WTC11 (cell line): Measurements from ENCODE around the gene TTK. TPM values are rescaled to one million over a fixed set of nuclear protein-coding genes. Genes with fewer than 3 reads are reported as not detected.

Source experiments
- ATAC-seq: fragments of 200-7000 bp; cut with Tn5 transposase; 2 replicates; pipeline ENCODE4 v1.10.0; 2021; ENCODE audit warnings: mild to moderate bottlenecking, moderate library complexity
- CTCF ChIA-PET: fragments of 300-600 bp; sonication (Branson Sonifier 250); formaldehyde crosslinking; loops from one replicate; lab custom pipeline; 2021; ENCODE audit warnings: antibody characterized with exemption; lab: Charles Lee
- POLR2A ChIA-PET: fragments of 350-600 bp; sonication (Branson Sonifier 250); formaldehyde crosslinking; loops from one replicate; lab custom pipeline; 2021; ENCODE audit warnings: antibody characterized with exemption; lab: Charles Lee
- DNase-seq: peaks from one replicate; pipeline ENCODE4 v3.0.0; 2021; ENCODE audit warnings: low spot score
- H3K27ac Mint-ChIP-seq: 2 replicates; pipeline ENCODE4 v1.8.0; 2021; ENCODE audit warnings: mixed read lengths
- H3K27me3 Mint-ChIP-seq: 2 replicates; pipeline ENCODE4 v1.8.0; 2021; ENCODE audit warnings: low read depth, mild to moderate bottlenecking, moderate library complexity, mixed read lengths
- H3K36me3 Mint-ChIP-seq: 2 replicates; pipeline ENCODE4 v1.8.0; 2021; ENCODE audit warnings: mixed read lengths
- H3K4me1 Mint-ChIP-seq: 2 replicates; pipeline ENCODE4 v1.8.0; 2022; ENCODE audit warnings: mixed read lengths
- H3K4me3 Mint-ChIP-seq: 2 replicates; pipeline ENCODE4 v1.8.0; 2021; ENCODE audit warnings: mild to moderate bottlenecking, moderate library complexity, mixed read lengths
- H3K9me3 Mint-ChIP-seq: 2 replicates; pipeline ENCODE4 v1.8.0; 2021; ENCODE audit warnings: mixed read lengths
- ATF1 ChIP-seq: sonication (generic); formaldehyde crosslinking; IDR thresholded peaks from 2 replicates; pipeline ENCODE4 v1.8.1; 2023; ENCODE audit warnings: mild to moderate bottlenecking, moderate library complexity, missing genetic modification reagents
- CREM ChIP-seq: sonication (generic); formaldehyde crosslinking; IDR thresholded peaks from 2 replicates; pipeline ENCODE4 v1.8.1; 2022; ENCODE audit warnings: mild to moderate bottlenecking, missing genetic modification reagents, moderate library complexity
- GABPB1 ChIP-seq: sonication (generic); formaldehyde crosslinking; IDR thresholded peaks from 2 replicates; pipeline ENCODE4 v1.8.1; 2023; ENCODE audit warnings: mild to moderate bottlenecking, missing genetic modification reagents
- IRF2 ChIP-seq: sonication (generic); formaldehyde crosslinking; IDR thresholded peaks from 2 replicates; pipeline ENCODE4 v1.8.0; 2022; ENCODE audit warnings: low read depth, missing genetic modification reagents, borderline replicate concordance
- MYBL2 ChIP-seq: sonication (generic); formaldehyde crosslinking; IDR thresholded peaks from 2 replicates; pipeline ENCODE4 v1.8.1; 2023; ENCODE audit warnings: mild to moderate bottlenecking, moderate library complexity, missing genetic modification reagents
- NFYB ChIP-seq: sonication (generic); formaldehyde crosslinking; conservative IDR thresholded peaks from 2 replicates; pipeline ENCODE4 v1.8.0; 2022; ENCODE audit warnings: low read depth, missing genetic modification reagents
- NR1H2 ChIP-seq: sonication (generic); formaldehyde crosslinking; IDR thresholded peaks from 2 replicates; pipeline ENCODE4 v1.9.0; 2021; ENCODE audit warnings: mild to moderate bottlenecking, moderate library complexity, missing genetic modification reagents
- SP1 ChIP-seq: sonication (generic); formaldehyde crosslinking; conservative IDR thresholded peaks from 2 replicates; pipeline ENCODE4 v1.8.1; 2022; ENCODE audit warnings: missing genetic modification reagents
- ZBTB21 ChIP-seq: sonication (generic); formaldehyde crosslinking; IDR thresholded peaks from 2 replicates; pipeline ENCODE4 v1.8.1; 2023; ENCODE audit warnings: mild to moderate bottlenecking, missing genetic modification reagents, borderline replicate concordance
- ZNF416 ChIP-seq: fragments of 250-450 bp; sonication (Bioruptor Pico); IDR thresholded peaks from 2 replicates; pipeline ENCODE4 v1.9.0; 2021; ENCODE audit warnings: mild to moderate bottlenecking, inconsistent platforms
- ZNF423 ChIP-seq: fragments of 250-450 bp; sonication (Bioruptor Pico); IDR thresholded peaks from 2 replicates; pipeline ENCODE4 v2.1.2; 2022; ENCODE audit warnings: mild to moderate bottlenecking, moderate library complexity
- total RNA-seq: library from RNA; stranded (reverse); gene quantifications from 3 replicates; pipeline ENCODE4 v1.2.3, GENCODE V29; 2021
- TF ChIP-seq, protein P1 (sequence below): fragments of 250-450 bp; sonication (Bioruptor Pico); IDR thresholded peaks from 2 replicates; pipeline ENCODE4 v1.9.0; 2021; ENCODE audit warnings: mild to moderate bottlenecking
- TF ChIP-seq, protein P2 (sequence below): sonication (generic); formaldehyde crosslinking; IDR thresholded peaks from 2 replicates; pipeline ENCODE4 v1.8.0; 2022; ENCODE audit warnings: missing genetic modification reagents
- TF ChIP-seq, protein P3 (sequence below): fragments of 250-450 bp; sonication (Bioruptor Pico); IDR thresholded peaks from 2 replicates; pipeline ENCODE4 v2.1.2; 2022; ENCODE audit warnings: mild to moderate bottlenecking, moderate library complexity
- TF ChIP-seq, protein P4 (sequence below): fragments of 200-600 bp; IDR thresholded peaks from 2 replicates; pipeline ENCODE4 v1.8.0; 2022; ENCODE audit warnings: antibody characterized with exemption
- TF ChIP-seq, protein P5 (sequence below): sonication (generic); formaldehyde crosslinking; conservative IDR thresholded peaks from 2 replicates; pipeline ENCODE4 v1.8.1; 2022; ENCODE audit warnings: mild to moderate bottlenecking, missing genetic modification reagents
- TF ChIP-seq, protein P6 (sequence below): sonication (generic); formaldehyde crosslinking; IDR thresholded peaks from 2 replicates; pipeline ENCODE4 v1.8.1; 2022; ENCODE audit warnings: mild to moderate bottlenecking, missing genetic modification reagents, moderate library complexity, borderline replicate concordance

The TTK gene
- total RNA-seq, 1 experiment from 2014 or later = 51.0 TPM

DNA sequence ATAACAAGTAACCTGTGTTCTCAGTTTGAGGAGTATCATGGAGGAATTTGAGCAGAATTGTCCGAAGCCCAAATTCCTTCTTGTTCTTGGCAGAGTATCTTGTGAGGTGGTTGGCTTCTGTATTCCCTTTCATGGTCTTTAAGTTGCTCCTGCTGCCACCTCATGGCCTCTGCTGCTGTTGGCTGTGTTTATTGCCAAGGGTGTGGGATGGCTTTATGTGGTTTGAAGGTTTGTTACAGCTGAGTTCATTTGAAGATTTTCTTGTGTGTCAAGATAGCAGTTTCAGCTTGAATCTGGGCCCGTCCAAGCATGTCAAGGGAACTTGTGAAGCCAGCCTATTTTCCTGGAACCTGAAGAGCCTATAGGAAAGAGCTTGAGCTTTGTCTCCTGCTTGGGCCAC, 20.2 kb upstream of the TTK start:
- no peaks in the 10 kb centered on the region for H3K36me3 Mint-ChIP-seq
- DNase-seq (no peak), ATAC-seq (peak; percentile 90)
- no peak overlapping the region for H3K4me3 Mint-ChIP-seq
- H3K9me3 Mint-ChIP-seq = no peaks in the 10 kb centered on the region
- no peak overlapping the region for H3K27ac Mint-ChIP-seq
- no peaks in the 10 kb centered on the region; the same call in 1 of the 2 replicates for H3K27me3 Mint-ChIP-seq
- no peaks in the 10 kb centered on the region for H3K4me1 Mint-ChIP-seq
- CTCF ChIA-PET = interaction anchor here (0.8 to 3.4 kb wide), 3 partner anchors 35 to 54 kb away, joined by 3 to 16 read pairs (median 9); no protein-coding TSS in a partner anchor
- POLR2A ChIA-PET = no interaction called here
- TF ChIP-seq IRF2 (CRISPR knock-in tag) (no peak), ZNF416 (CRISPR knock-in tag) (no peak), CREM (CRISPR knock-in tag) (no peak), NR1H2 (CRISPR knock-in tag) (no peak), GABPB1 (no peak)
- TF ChIP-seq, protein P1, sequence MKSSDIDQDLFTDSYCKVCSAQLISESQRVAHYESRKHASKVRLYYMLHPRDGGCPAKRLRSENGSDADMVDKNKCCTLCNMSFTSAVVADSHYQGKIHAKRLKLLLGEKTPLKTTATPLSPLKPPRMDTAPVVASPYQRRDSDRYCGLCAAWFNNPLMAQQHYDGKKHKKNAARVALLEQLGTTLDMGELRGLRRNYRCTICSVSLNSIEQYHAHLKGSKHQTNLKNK (CRISPR knock-in tag) = no peak
- TF ChIP-seq, protein P2, sequence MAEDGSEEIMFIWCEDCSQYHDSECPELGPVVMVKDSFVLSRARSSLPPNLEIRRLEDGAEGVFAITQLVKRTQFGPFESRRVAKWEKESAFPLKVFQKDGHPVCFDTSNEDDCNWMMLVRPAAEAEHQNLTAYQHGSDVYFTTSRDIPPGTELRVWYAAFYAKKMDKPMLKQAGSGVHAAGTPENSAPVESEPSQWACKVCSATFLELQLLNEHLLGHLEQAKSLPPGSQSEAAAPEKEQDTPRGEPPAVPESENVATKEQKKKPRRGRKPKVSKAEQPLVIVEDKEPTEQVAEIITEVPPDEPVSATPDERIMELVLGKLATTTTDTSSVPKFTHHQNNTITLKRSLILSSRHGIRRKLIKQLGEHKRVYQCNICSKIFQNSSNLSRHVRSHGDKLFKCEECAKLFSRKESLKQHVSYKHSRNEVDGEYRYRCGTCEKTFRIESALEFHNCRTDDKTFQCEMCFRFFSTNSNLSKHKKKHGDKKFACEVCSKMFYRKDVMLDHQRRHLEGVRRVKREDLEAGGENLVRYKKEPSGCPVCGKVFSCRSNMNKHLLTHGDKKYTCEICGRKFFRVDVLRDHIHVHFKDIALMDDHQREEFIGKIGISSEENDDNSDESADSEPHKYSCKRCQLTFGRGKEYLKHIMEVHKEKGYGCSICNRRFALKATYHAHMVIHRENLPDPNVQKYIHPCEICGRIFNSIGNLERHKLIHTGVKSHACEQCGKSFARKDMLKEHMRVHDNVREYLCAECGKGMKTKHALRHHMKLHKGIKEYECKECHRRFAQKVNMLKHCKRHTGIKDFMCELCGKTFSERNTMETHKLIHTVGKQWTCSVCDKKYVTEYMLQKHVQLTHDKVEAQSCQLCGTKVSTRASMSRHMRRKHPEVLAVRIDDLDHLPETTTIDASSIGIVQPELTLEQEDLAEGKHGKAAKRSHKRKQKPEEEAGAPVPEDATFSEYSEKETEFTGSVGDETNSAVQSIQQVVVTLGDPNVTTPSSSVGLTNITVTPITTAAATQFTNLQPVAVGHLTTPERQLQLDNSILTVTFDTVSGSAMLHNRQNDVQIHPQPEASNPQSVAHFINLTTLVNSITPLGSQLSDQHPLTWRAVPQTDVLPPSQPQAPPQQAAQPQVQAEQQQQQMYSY = no peak
- TF ChIP-seq, protein P3, sequence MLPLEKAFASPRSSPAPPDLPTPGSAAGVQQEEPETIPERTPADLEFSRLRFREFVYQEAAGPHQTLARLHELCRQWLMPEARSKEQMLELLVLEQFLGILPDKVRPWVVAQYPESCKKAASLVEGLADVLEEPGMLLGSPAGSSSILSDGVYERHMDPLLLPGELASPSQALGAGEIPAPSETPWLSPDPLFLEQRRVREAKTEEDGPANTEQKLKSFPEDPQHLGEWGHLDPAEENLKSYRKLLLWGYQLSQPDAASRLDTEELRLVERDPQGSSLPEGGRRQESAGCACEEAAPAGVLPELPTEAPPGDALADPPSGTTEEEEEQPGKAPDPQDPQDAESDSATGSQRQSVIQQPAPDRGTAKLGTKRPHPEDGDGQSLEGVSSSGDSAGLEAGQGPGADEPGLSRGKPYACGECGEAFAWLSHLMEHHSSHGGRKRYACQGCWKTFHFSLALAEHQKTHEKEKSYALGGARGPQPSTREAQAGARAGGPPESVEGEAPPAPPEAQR = no peak
- TF ChIP-seq, protein P4, sequence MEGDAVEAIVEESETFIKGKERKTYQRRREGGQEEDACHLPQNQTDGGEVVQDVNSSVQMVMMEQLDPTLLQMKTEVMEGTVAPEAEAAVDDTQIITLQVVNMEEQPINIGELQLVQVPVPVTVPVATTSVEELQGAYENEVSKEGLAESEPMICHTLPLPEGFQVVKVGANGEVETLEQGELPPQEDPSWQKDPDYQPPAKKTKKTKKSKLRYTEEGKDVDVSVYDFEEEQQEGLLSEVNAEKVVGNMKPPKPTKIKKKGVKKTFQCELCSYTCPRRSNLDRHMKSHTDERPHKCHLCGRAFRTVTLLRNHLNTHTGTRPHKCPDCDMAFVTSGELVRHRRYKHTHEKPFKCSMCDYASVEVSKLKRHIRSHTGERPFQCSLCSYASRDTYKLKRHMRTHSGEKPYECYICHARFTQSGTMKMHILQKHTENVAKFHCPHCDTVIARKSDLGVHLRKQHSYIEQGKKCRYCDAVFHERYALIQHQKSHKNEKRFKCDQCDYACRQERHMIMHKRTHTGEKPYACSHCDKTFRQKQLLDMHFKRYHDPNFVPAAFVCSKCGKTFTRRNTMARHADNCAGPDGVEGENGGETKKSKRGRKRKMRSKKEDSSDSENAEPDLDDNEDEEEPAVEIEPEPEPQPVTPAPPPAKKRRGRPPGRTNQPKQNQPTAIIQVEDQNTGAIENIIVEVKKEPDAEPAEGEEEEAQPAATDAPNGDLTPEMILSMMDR = no peak
- TF ChIP-seq, protein P5, sequence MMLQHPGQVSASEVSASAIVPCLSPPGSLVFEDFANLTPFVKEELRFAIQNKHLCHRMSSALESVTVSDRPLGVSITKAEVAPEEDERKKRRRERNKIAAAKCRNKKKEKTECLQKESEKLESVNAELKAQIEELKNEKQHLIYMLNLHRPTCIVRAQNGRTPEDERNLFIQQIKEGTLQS (CRISPR knock-in tag) = no peak

DNA sequence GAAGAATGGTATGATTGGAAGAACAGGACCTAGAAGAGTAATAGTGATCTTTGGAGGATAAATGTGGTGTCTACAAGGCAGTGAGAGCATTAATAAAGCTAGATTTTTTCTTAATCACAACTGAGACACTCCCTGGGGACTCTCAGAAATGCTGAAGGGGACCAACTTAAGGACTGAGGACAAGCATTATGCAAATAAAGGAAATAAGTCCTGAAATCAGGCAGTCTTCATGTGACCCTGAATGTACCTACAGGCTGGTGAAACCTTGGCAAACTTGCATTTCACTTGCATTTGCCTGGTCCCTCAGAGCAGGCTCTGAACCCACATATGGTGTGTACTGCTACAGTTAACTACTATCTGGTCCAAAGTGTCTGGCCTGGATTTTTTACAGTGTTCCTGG, 19.3 kb upstream of the TTK start:
- DNase-seq = no peak
- no peaks in the 10 kb centered on the region for H3K36me3 Mint-ChIP-seq
- no peak overlapping the region for H3K27ac Mint-ChIP-seq
- ChIA-PET CTCF (interaction anchor here (0.8 to 3.4 kb wide), 3 partner anchors 36 to 55 kb away, joined by 3 to 16 read pairs (median 9); no protein-coding TSS in a partner anchor), POLR2A (no interaction called here)
- no peaks in the 10 kb centered on the region for H3K4me1 Mint-ChIP-seq
- ATAC-seq = no peak
- no peak overlapping the region for H3K4me3 Mint-ChIP-seq
- H3K27me3 Mint-ChIP-seq = no peaks in the 10 kb centered on the region; the same call in 1 of the 2 replicates
- H3K9me3 Mint-ChIP-seq = no peaks in the 10 kb centered on the region
- TF ChIP-seq ZBTB21 (CRISPR knock-in tag) (no peak), ZNF423 (CRISPR knock-in tag) (no peak)

DNA sequence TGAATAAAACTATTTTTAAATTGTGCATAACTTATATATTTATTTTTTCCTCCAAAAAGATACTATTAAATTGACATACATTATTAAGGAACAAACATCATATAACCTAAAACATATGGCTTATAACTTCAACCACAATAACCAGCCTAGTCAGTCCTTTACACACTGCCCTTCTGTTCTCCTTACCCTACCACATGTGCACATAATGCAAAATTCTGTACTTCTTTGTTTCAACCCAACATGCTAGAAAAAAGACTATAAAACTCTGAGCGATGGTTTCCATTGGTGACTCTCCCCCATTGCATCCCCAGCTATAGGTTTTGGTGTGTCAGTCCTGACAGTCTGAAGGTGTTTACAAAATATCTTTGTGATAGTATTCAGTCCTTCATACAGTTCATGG, 14.8 kb upstream of the TTK start:
- no peaks in the 10 kb centered on the region; the same call in 1 of the 2 replicates for H3K27me3 Mint-ChIP-seq
- H3K4me3 Mint-ChIP-seq = no peak overlapping the region
- no peak overlapping the region for H3K27ac Mint-ChIP-seq
- peaks cover 22% of the 10 kb centered on the region for H3K4me1 Mint-ChIP-seq
- POLR2A ChIA-PET = no interaction called here
- DNase-seq = no peak
- H3K36me3 Mint-ChIP-seq = peaks cover 10% of the 10 kb centered on the region
- CTCF ChIA-PET = no interaction called here
- ATAC-seq = no peak
- H3K9me3 Mint-ChIP-seq = peaks cover 10% of the 10 kb centered on the region
- TF ChIP-seq SP1 (no peak), MYBL2 (no peak), ZBTB21 (CRISPR knock-in tag) (no peak), NFYB (CRISPR knock-in tag) (no peak), ATF1 (CRISPR knock-in tag) (no peak)
- TF ChIP-seq, protein P3 = no peak
- TF ChIP-seq, protein P6, sequence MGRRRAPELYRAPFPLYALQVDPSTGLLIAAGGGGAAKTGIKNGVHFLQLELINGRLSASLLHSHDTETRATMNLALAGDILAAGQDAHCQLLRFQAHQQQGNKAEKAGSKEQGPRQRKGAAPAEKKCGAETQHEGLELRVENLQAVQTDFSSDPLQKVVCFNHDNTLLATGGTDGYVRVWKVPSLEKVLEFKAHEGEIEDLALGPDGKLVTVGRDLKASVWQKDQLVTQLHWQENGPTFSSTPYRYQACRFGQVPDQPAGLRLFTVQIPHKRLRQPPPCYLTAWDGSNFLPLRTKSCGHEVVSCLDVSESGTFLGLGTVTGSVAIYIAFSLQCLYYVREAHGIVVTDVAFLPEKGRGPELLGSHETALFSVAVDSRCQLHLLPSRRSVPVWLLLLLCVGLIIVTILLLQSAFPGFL (CRISPR knock-in tag) = no peak
- TF ChIP-seq, protein P2 = no peak
